H9 (cell line): ENCODE results near the gene PFKP. TPM values are rescaled to one million over a fixed set of nuclear protein-coding genes. Genes with fewer than 3 reads are reported as not detected.

Source experiments
- DNase-seq: peaks from one replicate; pipeline ENCODE4 v3.0.0-alpha.2; 2017
- H2AFZ ChIP-seq: one replicate; pipeline ENCODE4 v1.6.1; 2013; ENCODE audit warnings: mild to moderate bottlenecking, low read length, control low read depth, moderate library complexity
- H2AK5ac ChIP-seq: 2 replicates; pipeline ENCODE4 v1.6.1; 2013; ENCODE audit warnings: low read length, control low read depth, mixed read lengths; ENCODE audit not compliant: insufficient read length
- H2BK120ac ChIP-seq: one replicate; pipeline ENCODE4 v1.6.1; 2013; ENCODE audit warnings: low read depth, mild to moderate bottlenecking, low read length, control low read depth, inconsistent platforms; ENCODE audit not compliant: poor library complexity, severe bottlenecking
- H2BK12ac ChIP-seq: 2 replicates; pipeline ENCODE4 v1.6.1; 2013; ENCODE audit warnings: low read length, control low read depth, mixed read lengths, low read depth; ENCODE audit not compliant: insufficient read length
- H2BK15ac ChIP-seq: 2 replicates; pipeline ENCODE4 v1.6.1; 2013; ENCODE audit warnings: low read depth, low read length, control low read depth
- H2BK20ac ChIP-seq: one replicate; pipeline ENCODE4 v1.6.1; 2013; ENCODE audit warnings: low read depth, mild to moderate bottlenecking, low read length, control low read depth, inconsistent platforms; ENCODE audit not compliant: poor library complexity, severe bottlenecking
- H2BK5ac ChIP-seq: 2 replicates; pipeline ENCODE4 v1.6.1; 2013; ENCODE audit warnings: low read length, control low read depth, mixed read lengths; ENCODE audit not compliant: insufficient read length
- H3K14ac ChIP-seq: 2 replicates; pipeline ENCODE4 v1.6.1; 2013; ENCODE audit warnings: low read length, control low read depth; ENCODE audit not compliant: insufficient read depth
- H3K18ac ChIP-seq: 2 replicates; pipeline ENCODE4 v1.6.1; 2013; ENCODE audit warnings: low read depth, mild to moderate bottlenecking, mixed read lengths, low read length, control low read depth; ENCODE audit not compliant: insufficient read length
- H3K23ac ChIP-seq: 2 replicates; pipeline ENCODE4 v1.6.1; 2013; ENCODE audit warnings: low read length, control low read depth, mixed read lengths, low read depth; ENCODE audit not compliant: insufficient read length
- H3K23me2 ChIP-seq: 2 replicates; pipeline ENCODE4 v1.6.1; 2013; ENCODE audit warnings: low read depth, mild to moderate bottlenecking, mixed read lengths, low read length, control low read depth; ENCODE audit not compliant: insufficient read length, poor library complexity, severe bottlenecking
- H3K27ac ChIP-seq: 2 replicates; pipeline ENCODE4 v1.5.1; 2013; ENCODE audit warnings: low read length, control low read depth, mixed read lengths, low read depth; ENCODE audit not compliant: insufficient read length
- H3K27me3 ChIP-seq: 2 replicates; pipeline ENCODE4 v1.6.1; 2013; ENCODE audit warnings: low read length, control low read depth, inconsistent platforms; ENCODE audit not compliant: insufficient read depth
- H3K4ac ChIP-seq: 2 replicates; pipeline ENCODE4 v1.6.1; 2013; ENCODE audit warnings: low read depth, mild to moderate bottlenecking, control low read depth, inconsistent platforms, low read length, moderate library complexity
- H3K4me1 ChIP-seq: 2 replicates; pipeline ENCODE4 v1.6.1; 2013; ENCODE audit warnings: low read length, control low read depth, inconsistent platforms; ENCODE audit not compliant: insufficient read depth
- H3K4me2 ChIP-seq: 2 replicates; pipeline ENCODE4 v1.6.1; 2013; ENCODE audit warnings: low read length, control low read depth, mixed read lengths; ENCODE audit not compliant: insufficient read length, insufficient read depth
- H3K56ac ChIP-seq: 2 replicates; pipeline ENCODE4 v1.6.1; 2013; ENCODE audit warnings: low read depth, mild to moderate bottlenecking, mixed read lengths, low read length, control low read depth; ENCODE audit not compliant: insufficient read length
- H3K79me1 ChIP-seq: 2 replicates; pipeline ENCODE4 v1.6.1; 2013; ENCODE audit warnings: low read depth, mild to moderate bottlenecking, moderate library complexity, low read length, control low read depth, inconsistent platforms; ENCODE audit not compliant: insufficient read depth, poor library complexity, severe bottlenecking
- H3K79me2 ChIP-seq: 2 replicates; pipeline ENCODE4 v1.6.1; 2013; ENCODE audit warnings: low read length, control low read depth, inconsistent platforms; ENCODE audit not compliant: insufficient read depth
- H3K9ac ChIP-seq: 2 replicates; pipeline ENCODE4 v1.6.1; 2013; ENCODE audit warnings: low read length, control low read depth, mixed read lengths; ENCODE audit not compliant: insufficient read length; ENCODE audit errors: extremely low read depth
- H3K9me3 ChIP-seq: one replicate; pipeline ENCODE4 v1.6.1; 2013; ENCODE audit warnings: low read depth, low read length, inconsistent platforms; ENCODE audit not compliant: control insufficient read depth
- H3T11ph ChIP-seq: one replicate; pipeline ENCODE4 v1.6.1; 2013; ENCODE audit warnings: mild to moderate bottlenecking, low read length, control low read depth, inconsistent platforms
- H4K20me1 ChIP-seq: one replicate; pipeline ENCODE4 v1.6.1; 2013; ENCODE audit not compliant: control insufficient read depth, insufficient read length, insufficient read depth
- H4K5ac ChIP-seq: 2 replicates; pipeline ENCODE4 v1.6.1; 2013; ENCODE audit warnings: low read depth, mild to moderate bottlenecking, mixed read lengths, low read length, control low read depth; ENCODE audit not compliant: insufficient read length
- H4K8ac ChIP-seq: replicated peaks from 2 replicates; pipeline ENCODE4 v1.6.1; 2013; ENCODE audit warnings: low read length, control low read depth, mixed read lengths, low read depth; ENCODE audit not compliant: insufficient read length
- H4K91ac ChIP-seq: 2 replicates; pipeline ENCODE4 v1.6.1; 2013; ENCODE audit warnings: low read depth, mild to moderate bottlenecking, moderate library complexity, mixed read lengths, low read length, control low read depth; ENCODE audit not compliant: insufficient read length
- H3K27ac Mint-ChIP-seq, 3 experiments: 2 replicates in 2 of 3; 3 replicates in 1 of 3; pipeline ENCODE4 v1.8.0; 2020 to 2021; ENCODE audit warnings: mixed read lengths in 3 of 3, mild to moderate bottlenecking in 1 of 3, moderate library complexity in 1 of 3
- H3K27me3 Mint-ChIP-seq: 2 replicates; pipeline ENCODE4 v1.8.0; 2021; ENCODE audit warnings: low read depth, mild to moderate bottlenecking, moderate library complexity, mixed read lengths
- H3K36me3 Mint-ChIP-seq, 3 experiments: 2 replicates in 2 of 3; 3 replicates in 1 of 3; pipeline ENCODE4 v1.8.0; 2020 to 2021; ENCODE audit warnings: low read depth in 3 of 3, mixed read lengths in 3 of 3; ENCODE audit not compliant: insufficient read depth in 1 of 3
- H3K4me1 Mint-ChIP-seq, 2 experiments: 2 replicates each; pipeline ENCODE4 v1.8.0; 2020; ENCODE audit warnings: mixed read lengths in 2 of 2
- H3K4me3 Mint-ChIP-seq, 2 experiments: 2 replicates in 1 of 2; 3 replicates in 1 of 2; pipeline ENCODE4 v1.8.0; 2020 to 2021; ENCODE audit warnings: mild to moderate bottlenecking in 2 of 2, mixed read lengths in 2 of 2, moderate library complexity in 1 of 2
- H3K9me3 Mint-ChIP-seq, 2 experiments: 2 replicates in 1 of 2; 3 replicates in 1 of 2; pipeline ENCODE4 v1.8.0; 2020; ENCODE audit warnings: mild to moderate bottlenecking in 2 of 2, mixed read lengths in 2 of 2, moderate library complexity in 1 of 2
- WGBS: extraction: QIAGEN DNeasy Blood & Tissue Kit; methylation state at CpG from one replicate; pipeline ENCODE4 v1.1.7; 2013; ENCODE audit warnings: missing lambda C conversion rate, low lambda C conversion rate, mixed read lengths; ENCODE audit not compliant: insufficient read length; ENCODE audit errors: extremely low coverage; 5-methylcytosine and 5-hydroxymethylcytosine counted together
- total RNA-seq: library from RNA; stranded (reverse); gene quantifications from 2 replicates; pipeline ENCODE4 v1.2.1, GENCODE V29; 2021
- TF ChIP-seq, protein P1 (sequence below): fragments of 200-600 bp; sonication (generic); conservative IDR thresholded peaks from 3 replicates; pipeline ENCODE4 v1.8.0; 2021; ENCODE audit warnings: antibody characterized with exemption, mild to moderate bottlenecking

The PFKP gene
- total RNA-seq, 1 experiment from 2014 or later = 145 TPM

- no peak overlapping the region for H2BK20ac ChIP-seq
Observed at GRCh38 chr10:3023892-3024291, 43.5 kb upstream of the PFKP start.

More at GRCh38 chr10:3023892-3024291, 43.5 kb upstream of the PFKP start:
- Histone ChIP-seq H3T11ph (no peak overlapping the region), H4K91ac (no peak overlapping the region), H3K23me2 (no peaks in the 10 kb centered on the region), H4K20me1 (no peaks in the 10 kb centered on the region), H4K8ac (no peak overlapping the region), H3K4me2 (no peak overlapping the region), H3K9me3 (no peaks in the 10 kb centered on the region), H3K4me1 (no peaks in the 10 kb centered on the region; the same call in 1 of the 2 replicates), H3K18ac (no peak overlapping the region), H3K27ac (no peak overlapping the region), H3K9ac (no peak overlapping the region), H2BK12ac (no peak overlapping the region), H3K56ac (no peak overlapping the region), H3K79me1 (no peaks in the 10 kb centered on the region), H2BK120ac (no peak overlapping the region), H3K4ac (no peak overlapping the region), H3K23ac (no peak overlapping the region), H4K5ac (no peak overlapping the region), H2AFZ (no peak overlapping the region), H3K79me2 (no peaks in the 10 kb centered on the region; the same call in 1 of the 2 replicates), H2BK5ac (no peak overlapping the region), H2BK15ac (no peak overlapping the region), H3K27me3 (no peaks in the 10 kb centered on the region), H2AK5ac (no peak overlapping the region), H3K14ac (no peak overlapping the region)
- Mint-ChIP-seq H3K9me3 (peaks cover 9 to 10% of the 10 kb centered on the region in 2 experiments; a peak in 3 of 5 replicates), H3K27ac (no peak overlapping the region), H3K27me3 (peaks cover 12% of the 10 kb centered on the region), H3K4me1 (peaks cover 0 to 4% of the 10 kb centered on the region in 2 experiments; a peak in 3 of 4 replicates), H3K36me3 (no peaks in the 10 kb centered on the region; a peak in 1 of 7 replicates), H3K4me3 (no peak overlapping the region)
- TF ChIP-seq, protein P1, sequence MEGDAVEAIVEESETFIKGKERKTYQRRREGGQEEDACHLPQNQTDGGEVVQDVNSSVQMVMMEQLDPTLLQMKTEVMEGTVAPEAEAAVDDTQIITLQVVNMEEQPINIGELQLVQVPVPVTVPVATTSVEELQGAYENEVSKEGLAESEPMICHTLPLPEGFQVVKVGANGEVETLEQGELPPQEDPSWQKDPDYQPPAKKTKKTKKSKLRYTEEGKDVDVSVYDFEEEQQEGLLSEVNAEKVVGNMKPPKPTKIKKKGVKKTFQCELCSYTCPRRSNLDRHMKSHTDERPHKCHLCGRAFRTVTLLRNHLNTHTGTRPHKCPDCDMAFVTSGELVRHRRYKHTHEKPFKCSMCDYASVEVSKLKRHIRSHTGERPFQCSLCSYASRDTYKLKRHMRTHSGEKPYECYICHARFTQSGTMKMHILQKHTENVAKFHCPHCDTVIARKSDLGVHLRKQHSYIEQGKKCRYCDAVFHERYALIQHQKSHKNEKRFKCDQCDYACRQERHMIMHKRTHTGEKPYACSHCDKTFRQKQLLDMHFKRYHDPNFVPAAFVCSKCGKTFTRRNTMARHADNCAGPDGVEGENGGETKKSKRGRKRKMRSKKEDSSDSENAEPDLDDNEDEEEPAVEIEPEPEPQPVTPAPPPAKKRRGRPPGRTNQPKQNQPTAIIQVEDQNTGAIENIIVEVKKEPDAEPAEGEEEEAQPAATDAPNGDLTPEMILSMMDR = no peak
- no CpG with 5 or more reads among the region's 2 CpGs for WGBS
- no peak for DNase-seq
